Neural crest cell (in vitro differentiated cells): Measurements from ENCODE around the gene ZNF487. TPM values are rescaled to one million over a fixed set of nuclear protein-coding genes. Genes with fewer than 3 reads are reported as not detected.
"Not testable (repeated sequence)": the region's sequence is repeated elsewhere in the genome, so short reads cannot be mapped to it uniquely, and the experiment has no call there.

ENCODE experiments used
- DNase-seq: peaks from one replicate; pipeline ENCODE4 v3.0.0; 2021; ENCODE audit warnings: low read depth, mixed read lengths, low spot score
- H3K27ac Mint-ChIP-seq: one replicate; pipeline ENCODE4 v1.8.0; 2021; ENCODE audit warnings: mild to moderate bottlenecking, mixed read lengths; ENCODE audit not compliant: unreplicated experiment
- H3K27me3 Mint-ChIP-seq: 2 replicates; pipeline ENCODE4 v1.8.0; 2021; ENCODE audit warnings: low read depth, mild to moderate bottlenecking, mixed read lengths
- H3K36me3 Mint-ChIP-seq: 2 replicates; pipeline ENCODE4 v1.8.0; 2021; ENCODE audit warnings: low read depth, mild to moderate bottlenecking, mixed read lengths
- H3K4me1 Mint-ChIP-seq: 2 replicates; pipeline ENCODE4 v1.8.0; 2021; ENCODE audit warnings: mixed read lengths
- H3K4me3 Mint-ChIP-seq: one replicate; pipeline ENCODE4 v1.8.0; 2021; ENCODE audit warnings: mild to moderate bottlenecking, mixed read lengths
- H3K9me3 Mint-ChIP-seq: 2 replicates; pipeline ENCODE4 v1.8.0; 2021; ENCODE audit warnings: mixed read lengths
- total RNA-seq: library from RNA; stranded (reverse); gene quantifications from 2 replicates; pipeline ENCODE4 v1.2.1, GENCODE V29; 2021
- TF ChIP-seq, protein P1 (sequence below): fragments of 200-600 bp; sonication (generic); conservative IDR thresholded peaks from 2 replicates; pipeline ENCODE4 v1.5.0; 2021; ENCODE audit warnings: antibody characterized with exemption, mild to moderate bottlenecking

Gene ZNF487
- total RNA-seq, 1 donor from 2014 or later: 4.3 TPM

DNA sequence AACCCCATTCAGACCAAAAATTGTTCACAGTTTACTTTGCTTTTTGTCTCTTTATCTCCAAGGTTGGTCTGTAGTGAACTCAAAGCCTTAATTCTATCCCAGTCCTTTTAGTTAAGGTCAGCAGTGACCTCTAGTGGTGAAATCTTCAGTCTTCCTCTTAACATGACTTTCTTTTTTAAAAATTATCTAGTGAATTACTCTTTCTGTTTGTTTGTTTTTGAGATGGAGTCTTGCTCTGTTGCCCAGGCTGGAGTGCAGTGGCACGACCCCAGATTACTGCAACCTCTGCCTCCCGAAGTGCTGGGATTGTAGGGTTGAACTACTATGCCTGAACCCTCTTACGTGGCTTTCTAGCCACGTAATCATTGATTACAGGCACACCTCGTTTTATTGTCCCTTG is 25.0 kb downstream of the ZNF487 start:
- Mint-ChIP-seq H3K9me3 (no peaks in the 10 kb centered on the region), H3K36me3 (no peaks in the 10 kb centered on the region), H3K4me3 (peak overlapping the region; percentile 3), H3K27ac (no peak overlapping the region), H3K4me1 (peaks cover 10% of the 10 kb centered on the region), H3K27me3 (no peaks in the 10 kb centered on the region)
- TF ChIP-seq, protein P1, sequence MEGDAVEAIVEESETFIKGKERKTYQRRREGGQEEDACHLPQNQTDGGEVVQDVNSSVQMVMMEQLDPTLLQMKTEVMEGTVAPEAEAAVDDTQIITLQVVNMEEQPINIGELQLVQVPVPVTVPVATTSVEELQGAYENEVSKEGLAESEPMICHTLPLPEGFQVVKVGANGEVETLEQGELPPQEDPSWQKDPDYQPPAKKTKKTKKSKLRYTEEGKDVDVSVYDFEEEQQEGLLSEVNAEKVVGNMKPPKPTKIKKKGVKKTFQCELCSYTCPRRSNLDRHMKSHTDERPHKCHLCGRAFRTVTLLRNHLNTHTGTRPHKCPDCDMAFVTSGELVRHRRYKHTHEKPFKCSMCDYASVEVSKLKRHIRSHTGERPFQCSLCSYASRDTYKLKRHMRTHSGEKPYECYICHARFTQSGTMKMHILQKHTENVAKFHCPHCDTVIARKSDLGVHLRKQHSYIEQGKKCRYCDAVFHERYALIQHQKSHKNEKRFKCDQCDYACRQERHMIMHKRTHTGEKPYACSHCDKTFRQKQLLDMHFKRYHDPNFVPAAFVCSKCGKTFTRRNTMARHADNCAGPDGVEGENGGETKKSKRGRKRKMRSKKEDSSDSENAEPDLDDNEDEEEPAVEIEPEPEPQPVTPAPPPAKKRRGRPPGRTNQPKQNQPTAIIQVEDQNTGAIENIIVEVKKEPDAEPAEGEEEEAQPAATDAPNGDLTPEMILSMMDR: peak; percentile 86
- DNase-seq: peak; percentile 26

DNA sequence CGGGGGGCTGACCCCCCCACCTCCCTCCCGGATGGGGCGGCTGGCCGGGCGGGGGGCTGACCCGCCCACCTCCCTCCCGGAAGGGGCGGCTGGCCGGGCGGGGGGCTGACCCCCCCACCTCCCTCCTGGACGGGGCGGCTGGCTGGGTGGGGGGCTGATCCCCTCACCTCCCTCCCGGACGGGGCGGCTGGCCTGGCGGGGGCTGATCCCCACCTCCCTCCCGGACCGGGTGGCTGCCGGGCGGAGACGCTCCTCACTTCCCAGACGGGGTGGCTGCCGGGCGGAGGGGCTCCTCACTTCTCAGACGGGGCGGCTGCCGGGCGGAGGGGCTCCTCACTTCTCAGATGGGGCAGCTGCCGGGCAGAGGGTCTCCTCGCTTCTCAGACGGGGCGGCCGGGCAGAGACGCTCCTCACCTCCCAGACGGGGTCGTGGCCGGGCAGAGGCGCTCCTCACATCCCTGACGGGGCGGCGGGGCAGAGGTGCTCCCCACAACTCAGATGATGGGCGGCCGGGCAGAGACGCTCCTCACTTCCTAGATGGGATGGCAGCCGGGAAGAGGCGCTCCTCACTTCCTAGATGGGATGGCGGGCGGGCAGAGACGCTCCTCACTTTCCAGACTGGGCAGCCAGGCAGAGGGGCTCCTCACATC is 28.3 kb downstream of the ZNF487 start:
- not testable (repeated sequence) for H3K27ac Mint-ChIP-seq, H3K27me3 Mint-ChIP-seq, H3K4me1 Mint-ChIP-seq, DNase-seq, H3K9me3 Mint-ChIP-seq, H3K36me3 Mint-ChIP-seq, H3K4me3 Mint-ChIP-seq

DNA sequence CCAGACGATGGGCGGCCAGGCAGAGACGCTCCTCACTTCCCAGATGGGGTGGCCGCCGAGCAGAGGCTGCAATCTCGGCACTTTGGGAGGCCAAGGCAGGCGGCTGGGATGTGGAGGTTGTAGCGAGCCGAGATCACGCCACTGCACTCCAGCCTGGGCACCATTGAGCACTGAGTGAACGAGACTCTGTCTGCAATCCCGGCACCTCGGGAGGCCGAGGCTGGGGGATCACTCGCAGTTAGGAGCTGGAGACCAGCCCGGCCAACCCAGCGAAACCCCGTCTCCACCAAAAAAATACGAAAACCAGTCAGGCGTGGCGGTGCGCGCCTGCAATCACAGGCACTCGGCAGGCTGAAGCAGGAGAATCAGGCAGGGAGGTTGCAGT is 28.8 kb downstream of the ZNF487 start:
- not testable (repeated sequence) for H3K9me3 Mint-ChIP-seq, H3K4me3 Mint-ChIP-seq, H3K36me3 Mint-ChIP-seq, H3K27me3 Mint-ChIP-seq, DNase-seq, H3K4me1 Mint-ChIP-seq, H3K27ac Mint-ChIP-seq

DNA sequence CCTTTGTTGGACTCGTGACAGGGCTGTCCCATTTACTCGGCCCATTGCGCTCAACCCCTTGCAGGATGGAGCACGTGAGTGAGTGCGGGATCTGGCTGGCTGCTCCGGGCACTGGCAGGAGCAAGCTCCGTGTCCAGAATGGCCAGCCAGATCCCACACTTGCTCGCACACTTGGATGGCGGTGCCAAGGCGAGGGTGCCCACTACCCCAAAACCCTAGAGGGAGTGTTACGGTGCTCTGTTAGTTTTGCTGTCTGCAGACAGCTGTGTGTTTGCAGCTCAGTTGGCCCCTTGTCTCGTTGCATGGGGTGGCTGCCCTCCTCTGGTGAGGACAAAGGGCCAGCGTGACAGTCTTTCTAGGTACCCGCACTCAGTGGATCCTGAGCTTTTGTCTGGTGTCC is 34.2 kb downstream of the ZNF487 start:
- no peaks in the 10 kb centered on the region for H3K36me3 Mint-ChIP-seq

DNA sequence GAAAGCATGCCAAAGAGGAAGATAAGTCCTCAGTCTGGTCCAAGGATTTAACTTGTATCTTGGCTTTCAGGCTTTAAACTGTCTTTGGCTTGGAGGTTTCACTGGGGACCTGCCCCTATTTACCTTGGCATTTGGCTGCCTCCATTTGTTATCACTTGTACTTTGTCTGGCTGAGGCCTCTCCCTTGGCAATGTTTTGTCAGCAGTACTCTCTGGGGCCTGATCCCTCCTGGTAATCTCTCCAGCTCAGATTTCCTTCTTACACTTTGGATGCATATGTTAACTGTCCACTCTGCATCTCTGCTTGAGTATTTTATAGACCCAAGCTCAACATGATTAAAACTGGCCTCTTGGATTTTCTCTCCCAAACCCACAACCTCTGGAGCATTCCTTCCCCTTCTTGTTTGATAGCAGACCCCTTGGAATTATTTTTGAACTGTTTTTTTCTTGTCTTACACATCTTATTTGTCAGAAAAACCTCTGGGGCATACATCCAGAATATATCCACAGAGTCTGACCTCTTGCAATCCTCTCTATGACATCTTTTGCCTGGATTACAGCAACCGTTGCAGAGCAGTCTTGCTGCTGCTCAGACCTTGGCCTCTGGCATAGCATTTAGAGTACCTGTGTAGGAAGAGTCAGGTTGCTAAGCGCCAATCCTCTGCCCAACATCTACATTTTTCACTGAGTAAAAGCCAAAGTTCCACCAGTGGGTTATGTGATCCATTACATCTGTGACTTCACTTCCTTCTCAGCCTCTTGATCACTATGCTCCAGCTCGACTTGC is 35.2 kb downstream of the ZNF487 start:
- TF ChIP-seq, protein P1: no peak
- Mint-ChIP-seq H3K27me3 (no peaks in the 10 kb centered on the region), H3K4me1 (no peaks in the 10 kb centered on the region), H3K4me3 (no peak overlapping the region), H3K36me3 (no peaks in the 10 kb centered on the region), H3K27ac (peak overlapping the region; percentile 31), H3K9me3 (no peaks in the 10 kb centered on the region)
- DNase-seq: no peak

More for the DNA sequence above, 34.2 kb downstream of the ZNF487 start:
- H3K4me3 Mint-ChIP-seq: no peak overlapping the region
- no peak for DNase-seq
- H3K27ac Mint-ChIP-seq: no peak overlapping the region
- no peaks in the 10 kb centered on the region for H3K9me3 Mint-ChIP-seq
- no peaks in the 10 kb centered on the region for H3K27me3 Mint-ChIP-seq
- no peaks in the 10 kb centered on the region for H3K4me1 Mint-ChIP-seq
- TF ChIP-seq, protein P1: no peak

DNA sequence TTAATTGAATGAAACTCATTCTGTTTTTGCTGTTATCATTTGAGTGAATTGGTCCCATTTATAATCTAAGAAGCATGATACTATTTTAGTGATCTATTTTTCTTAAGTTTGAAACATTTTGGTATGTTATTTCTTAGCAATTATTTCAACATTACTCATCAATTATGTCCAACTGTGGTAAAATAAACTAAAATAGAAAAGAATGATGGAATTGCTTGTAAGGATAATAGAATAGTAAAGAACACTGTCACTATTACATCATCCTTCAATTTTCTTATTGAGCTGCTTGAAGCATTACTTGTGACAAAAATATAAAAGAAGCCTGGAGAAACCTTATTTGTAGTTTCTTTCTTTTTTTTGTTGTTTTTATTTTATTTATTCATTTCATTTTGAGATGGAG is 42.4 kb downstream of the ZNF487 start:
- no peak overlapping the region for H3K27ac Mint-ChIP-seq
- DNase-seq: no peak
- TF ChIP-seq, protein P1: no peak
- H3K36me3 Mint-ChIP-seq: peaks cover 14% of the 10 kb centered on the region
- no peak overlapping the region for H3K4me3 Mint-ChIP-seq
- no peaks in the 10 kb centered on the region for H3K4me1 Mint-ChIP-seq
- H3K9me3 Mint-ChIP-seq: peaks cover 12% of the 10 kb centered on the region
- H3K27me3 Mint-ChIP-seq: no peaks in the 10 kb centered on the region
